Measurements from ENCODE around the gene CTNNA1. TPM values are rescaled to one million over a fixed set of nuclear protein-coding genes. Genes with fewer than 3 reads are reported as not detected.

Gene CTNNA1
- total and polyA plus RNA-seq, 12 donors = 111 to 521 (median 347) TPM

- intact Hi-C loops (cut with DNase I) = no loop called here
- no peaks in the 10 kb centered on the region for H3K27me3 ChIP-seq
- TF ChIP-seq CTCF (IDR thresholded peaks at IDR 0.05) (no peak), POLR2A (IDR thresholded peaks at IDR 0.05) (no peak)
Observed at GRCh38 chr5:138951986-138952735, 198.9 kb downstream of the CTNNA1 start.

GRCh38 chr5:138952962-138953361 is 199.7 kb downstream of the CTNNA1 start:
- Histone ChIP-seq H3K36me3 (replicated peaks in 1 of 2) (no peaks in the 10 kb centered on the region), H3K4me1 (replicated peaks in 1 of 2) (peaks cover 48 to 74% of the 10 kb centered on the region in 2 donors), H3K9me3 (replicated peaks in 1 of 3) (no peaks in the 10 kb centered on the region), H3K27me3 (no peaks in the 10 kb centered on the region), H3K27ac (peak overlapping the region; percentile 48 to 87 (median 84)), H3K4me3 (no peak overlapping the region)
- TF ChIP-seq POLR2A (IDR thresholded peaks at IDR 0.05) (no peak), CTCF (IDR thresholded peaks at IDR 0.05) (no peak)
- peak in 4 of 7 donors; percentile 41 to 74 (median 54) for DNase-seq
- 6 to 44% (median 17%) methylated on average over 6 of the region's 6 CpGs for WGBS, 4 donors
- intact Hi-C loops (cut with DNase I) = no loop called here

More at GRCh38 chr5:138951986-138952735, 198.9 kb downstream of the CTNNA1 start:
- Histone ChIP-seq H3K9me3 (replicated peaks in 1 of 3) (no peaks in the 10 kb centered on the region), H3K4me1 (replicated peaks in 1 of 2) (peaks cover 48 to 74% of the 10 kb centered on the region in 2 donors), H3K4me3 (no peak overlapping the region), H3K27ac (peak overlapping the region in 4 of 5 donors; percentile 61 to 87 (median 84)), H3K36me3 (replicated peaks in 1 of 2) (peaks cover 0 to 1% of the 10 kb centered on the region in 2 donors)
- DNase-seq = no peak
- 68 to 85% (median 82%) methylated on average over 9 to 17 of the region's 17 CpGs for WGBS, 4 donors

- intact Hi-C loops (cut with DNase I) = no loop called here
- H3K27me3 ChIP-seq = no peaks in the 10 kb centered on the region
- peaks cover 48 to 70% of the 10 kb centered on the region in 2 donors for H3K4me1 ChIP-seq (replicated peaks in 1 of 2)
- no peaks in the 10 kb centered on the region for H3K36me3 ChIP-seq (replicated peaks in 1 of 2)
- TF ChIP-seq POLR2A (IDR thresholded peaks at IDR 0.05) (peak in 1 of 2 donors; percentile 57), CTCF (IDR thresholded peaks at IDR 0.05) (no peak)
- H3K27ac ChIP-seq = peak overlapping the region; percentile 48 to 87 (median 84)
- H3K9me3 ChIP-seq (replicated peaks in 1 of 3) = no peaks in the 10 kb centered on the region
- peak; percentile 93 to 98 (median 96) for DNase-seq
- H3K4me3 ChIP-seq = no peak overlapping the region
- 18 to 45% (median 21%) methylated on average over 6 to 14 of the region's 14 CpGs for WGBS, 4 donors
Observed at GRCh38 chr5:138953387-138954256, 200.4 kb downstream of the CTNNA1 start.

All from adrenal gland (tissue), 12 donors.